ENCODE results near the gene NTM.

The NTM gene

GRCh38 chr11:132077416-132077815, 707.0 kb downstream of the NTM start:
- no peaks in the 10 kb centered on the region for H3K27me3 ChIP-seq (ENCODE audit: insufficient read depth, low read depth, severe bottlenecking)
- TF ChIP-seq CTCF (IDR thresholded peaks at IDR 0.05; ENCODE audit: low read depth, low read length), result no peak
- no peaks in the 10 kb centered on the region for H3K9me3 ChIP-seq (ENCODE audit: severe bottlenecking)
- H3K36me3 ChIP-seq, result no peaks in the 10 kb centered on the region
- DNase-seq, result no peak
- no peak overlapping the region for H3K4me3 ChIP-seq (ENCODE audit: low read depth, low read length)
- no peak overlapping the region for H3K27ac ChIP-seq

- Histone ChIP-seq H3K9me3 (ENCODE audit: severe bottlenecking) (peaks cover under 1% of the 10 kb centered on the region), H3K36me3 (no peaks in the 10 kb centered on the region), H3K27ac (no peak overlapping the region), H3K27me3 (ENCODE audit: insufficient read depth, low read depth, severe bottlenecking) (no peaks in the 10 kb centered on the region), H3K4me3 (ENCODE audit: low read depth, low read length) (no peak overlapping the region)
- DNase-seq, result no peak
- TF ChIP-seq CTCF (IDR thresholded peaks at IDR 0.05; ENCODE audit: low read depth, low read length), result no peak
These were observed 708.1 kb downstream of the NTM start for GRCh38 chr11:132078264-132079076.

- Histone ChIP-seq H3K27me3 (ENCODE audit: insufficient read depth, low read depth, severe bottlenecking) (no peaks in the 10 kb centered on the region), H3K4me3 (ENCODE audit: low read depth, low read length) (no peak overlapping the region), H3K27ac (no peak overlapping the region), H3K36me3 (no peaks in the 10 kb centered on the region), H3K9me3 (ENCODE audit: severe bottlenecking) (peaks cover 11% of the 10 kb centered on the region)
- DNase-seq, result no peak
- no peak for TF ChIP-seq CTCF (IDR thresholded peaks at IDR 0.05; ENCODE audit: low read depth, low read length)
These were observed 709.7 kb downstream of the NTM start for GRCh38 chr11:132080127-132080526.

GRCh38 chr11:132082566-132082965, 712.2 kb downstream of the NTM start:
- H3K4me3 ChIP-seq (ENCODE audit: low read depth, low read length), result no peak overlapping the region
- peaks cover 15% of the 10 kb centered on the region for H3K9me3 ChIP-seq (ENCODE audit: severe bottlenecking)
- DNase-seq, result no peak
- H3K27ac ChIP-seq, result no peak overlapping the region
- no peaks in the 10 kb centered on the region for H3K27me3 ChIP-seq (ENCODE audit: insufficient read depth, low read depth, severe bottlenecking)
- no peak for TF ChIP-seq CTCF (IDR thresholded peaks at IDR 0.05; ENCODE audit: low read depth, low read length)
- no peaks in the 10 kb centered on the region for H3K36me3 ChIP-seq

- no peak overlapping the region for H3K4me3 ChIP-seq (ENCODE audit: low read depth, low read length)
- no peak overlapping the region for H3K27ac ChIP-seq
- no peak for DNase-seq
- TF ChIP-seq CTCF (IDR thresholded peaks at IDR 0.05; ENCODE audit: low read depth, low read length), result no peak
- H3K27me3 ChIP-seq (ENCODE audit: insufficient read depth, low read depth, severe bottlenecking), result no peaks in the 10 kb centered on the region
- peaks cover 15% of the 10 kb centered on the region for H3K9me3 ChIP-seq (ENCODE audit: severe bottlenecking)
- no peaks in the 10 kb centered on the region for H3K36me3 ChIP-seq
These were observed 714.0 kb downstream of the NTM start for GRCh38 chr11:132084433-132084832.

- no peak for TF ChIP-seq CTCF (IDR thresholded peaks at IDR 0.05; ENCODE audit: low read depth, low read length)
- H3K36me3 ChIP-seq, result no peaks in the 10 kb centered on the region
- H3K4me3 ChIP-seq (ENCODE audit: low read depth, low read length), result no peak overlapping the region
- H3K27ac ChIP-seq, result no peak overlapping the region
- DNase-seq, result no peak
- no peaks in the 10 kb centered on the region for H3K27me3 ChIP-seq (ENCODE audit: insufficient read depth, low read depth, severe bottlenecking)
- H3K9me3 ChIP-seq (ENCODE audit: severe bottlenecking), result peaks cover 15% of the 10 kb centered on the region
These were observed 716.7 kb downstream of the NTM start for GRCh38 chr11:132087148-132087547.

Data from WERI-Rb-1 (cell line).